ENCODE measurements around the gene CARD11. TPM values are rescaled to one million over a fixed set of nuclear protein-coding genes. Genes with fewer than 3 reads are reported as not detected.

The CARD11 gene
- total RNA-seq, 2 donors from 2014 or later: 126 to 155 TPM

GRCh38 chr7:3003936-3004335, 39.7 kb downstream of the CARD11 start:
- H3K9me3 ChIP-seq (ENCODE audit: control insufficient read depth, low read length, poor library complexity, severe bottlenecking): no peaks in the 10 kb centered on the region
- H3K4me3 Mint-ChIP-seq: no peak overlapping the region
- H3K27ac Mint-ChIP-seq: no peak overlapping the region
- peaks cover 3% of the 10 kb centered on the region for H3K36me3 Mint-ChIP-seq (ENCODE audit: low read depth)
- H3K4me1 Mint-ChIP-seq: peaks cover 43% of the 10 kb centered on the region
- no peaks in the 10 kb centered on the region for H3K27me3 Mint-ChIP-seq
- no peak for DNase-seq
- no peak for ATAC-seq

GRCh38 chr7:3002631-3003030, 41.0 kb downstream of the CARD11 start:
- DNase-seq: no peak
- H3K27ac Mint-ChIP-seq: peak overlapping the region; percentile 43
- H3K4me3 Mint-ChIP-seq: no peak overlapping the region
- no peak for ATAC-seq
- H3K4me1 Mint-ChIP-seq: peaks cover 30% of the 10 kb centered on the region
- no peaks in the 10 kb centered on the region for H3K9me3 ChIP-seq (ENCODE audit: control insufficient read depth, low read length, poor library complexity, severe bottlenecking)
- no peaks in the 10 kb centered on the region for H3K27me3 Mint-ChIP-seq
- H3K36me3 Mint-ChIP-seq (ENCODE audit: low read depth): peaks cover 3% of the 10 kb centered on the region

- H3K9me3 ChIP-seq (ENCODE audit: control insufficient read depth, low read length, poor library complexity, severe bottlenecking): no peaks in the 10 kb centered on the region
- H3K27me3 Mint-ChIP-seq: no peaks in the 10 kb centered on the region
- peak overlapping the region; percentile 67 for H3K27ac Mint-ChIP-seq
- no peak overlapping the region for H3K4me3 Mint-ChIP-seq
- H3K4me1 Mint-ChIP-seq: peaks cover 21% of the 10 kb centered on the region
- ATAC-seq (no peak), DNase-seq (no peak)
- H3K36me3 Mint-ChIP-seq (ENCODE audit: low read depth): peaks cover 6% of the 10 kb centered on the region
Observed at GRCh38 chr7:3000566-3000965, 43.1 kb downstream of the CARD11 start.

GRCh38 chr7:2999078-2999500, 44.6 kb downstream of the CARD11 start:
- H3K4me3 Mint-ChIP-seq: no peak overlapping the region
- peak overlapping the region; percentile 59 for H3K27ac Mint-ChIP-seq
- H3K27me3 Mint-ChIP-seq: no peaks in the 10 kb centered on the region
- ATAC-seq: no peak
- H3K36me3 Mint-ChIP-seq (ENCODE audit: low read depth): peaks cover 6% of the 10 kb centered on the region
- H3K4me1 Mint-ChIP-seq: peaks cover 21% of the 10 kb centered on the region
- no peaks in the 10 kb centered on the region for H3K9me3 ChIP-seq (ENCODE audit: control insufficient read depth, low read length, poor library complexity, severe bottlenecking)
- no peak for DNase-seq

GRCh38 chr7:2997014-2997413, 46.7 kb downstream of the CARD11 start:
- H3K9me3 ChIP-seq (ENCODE audit: control insufficient read depth, low read length, poor library complexity, severe bottlenecking): no peaks in the 10 kb centered on the region
- Mint-ChIP-seq H3K4me3 (no peak overlapping the region), H3K27me3 (no peaks in the 10 kb centered on the region), H3K27ac (peak overlapping the region; percentile 21), H3K36me3 (ENCODE audit: low read depth) (peaks cover 5% of the 10 kb centered on the region), H3K4me1 (peaks cover 15% of the 10 kb centered on the region)
- DNase-seq (no peak), ATAC-seq (no peak)

GRCh38 chr7:2996141-2996540, 47.5 kb downstream of the CARD11 start:
- Mint-ChIP-seq H3K4me3 (no peak overlapping the region), H3K36me3 (ENCODE audit: low read depth) (peaks cover 7% of the 10 kb centered on the region), H3K27me3 (no peaks in the 10 kb centered on the region), H3K27ac (no peak overlapping the region), H3K4me1 (peaks cover 10% of the 10 kb centered on the region)
- H3K9me3 ChIP-seq (ENCODE audit: control insufficient read depth, low read length, poor library complexity, severe bottlenecking): no peaks in the 10 kb centered on the region
- DNase-seq: no peak
- no peak for ATAC-seq

- peaks cover 14% of the 10 kb centered on the region for H3K4me1 Mint-ChIP-seq
Observed at GRCh38 chr7:2993868-2994267, 49.8 kb downstream of the CARD11 start.

GRCh38 chr7:2993396-2993795, 50.3 kb downstream of the CARD11 start:
- Mint-ChIP-seq H3K4me1 (peaks cover 14% of the 10 kb centered on the region), H3K27me3 (no peaks in the 10 kb centered on the region), H3K36me3 (ENCODE audit: low read depth) (peaks cover 10% of the 10 kb centered on the region), H3K27ac (peak overlapping the region; percentile 35), H3K4me3 (no peak overlapping the region)
- DNase-seq (no peak), ATAC-seq (no peak)
- no peaks in the 10 kb centered on the region for H3K9me3 ChIP-seq (ENCODE audit: control insufficient read depth, low read length, poor library complexity, severe bottlenecking)

More at GRCh38 chr7:2993868-2994267, 49.8 kb downstream of the CARD11 start:
- DNase-seq (no peak), ATAC-seq (no peak)
- Mint-ChIP-seq H3K27me3 (no peaks in the 10 kb centered on the region), H3K36me3 (ENCODE audit: low read depth) (peaks cover 10% of the 10 kb centered on the region), H3K4me3 (no peak overlapping the region), H3K27ac (no peak overlapping the region)
- H3K9me3 ChIP-seq (ENCODE audit: control insufficient read depth, low read length, poor library complexity, severe bottlenecking): no peaks in the 10 kb centered on the region

GRCh38 chr7:2990949-2991470, 52.7 kb downstream of the CARD11 start:
- no peak for ATAC-seq
- H3K9me3 ChIP-seq (ENCODE audit: control insufficient read depth, low read length, poor library complexity, severe bottlenecking): no peaks in the 10 kb centered on the region
- Mint-ChIP-seq H3K4me3 (no peak overlapping the region), H3K27me3 (no peaks in the 10 kb centered on the region), H3K27ac (no peak overlapping the region), H3K36me3 (ENCODE audit: low read depth) (peaks cover 7% of the 10 kb centered on the region), H3K4me1 (peaks cover 14% of the 10 kb centered on the region)
- DNase-seq: no peak

GRCh38 chr7:2986561-2986960, 57.1 kb downstream of the CARD11 start:
- Mint-ChIP-seq H3K36me3 (ENCODE audit: low read depth) (peaks cover 5% of the 10 kb centered on the region), H3K27ac (peak overlapping the region; percentile 86), H3K4me3 (peak overlapping the region; percentile 19)

GRCh38 chr7:2985866-2986265, 57.8 kb downstream of the CARD11 start:
- Mint-ChIP-seq H3K4me1 (peaks cover 45% of the 10 kb centered on the region), H3K36me3 (ENCODE audit: low read depth) (peaks cover 2% of the 10 kb centered on the region), H3K27ac (no peak overlapping the region), H3K4me3 (no peak overlapping the region), H3K27me3 (no peaks in the 10 kb centered on the region)
- H3K9me3 ChIP-seq (ENCODE audit: control insufficient read depth, low read length, poor library complexity, severe bottlenecking): no peaks in the 10 kb centered on the region
- ATAC-seq (no peak), DNase-seq (no peak)

More at GRCh38 chr7:2986561-2986960, 57.1 kb downstream of the CARD11 start:
- no peaks in the 10 kb centered on the region for H3K27me3 Mint-ChIP-seq
- DNase-seq (no peak), ATAC-seq (no peak)
- H3K9me3 ChIP-seq (ENCODE audit: control insufficient read depth, low read length, poor library complexity, severe bottlenecking): no peaks in the 10 kb centered on the region
- H3K4me1 Mint-ChIP-seq: peaks cover 43% of the 10 kb centered on the region

GRCh38 chr7:2984091-2984490, 59.6 kb downstream of the CARD11 start:
- no peak for ATAC-seq
- Mint-ChIP-seq H3K27me3 (no peaks in the 10 kb centered on the region), H3K4me1 (peaks cover 48% of the 10 kb centered on the region), H3K4me3 (peak overlapping the region; percentile 28), H3K27ac (peak overlapping the region; percentile 88), H3K36me3 (ENCODE audit: low read depth) (no peaks in the 10 kb centered on the region)
- no peak for DNase-seq
- H3K9me3 ChIP-seq (ENCODE audit: control insufficient read depth, low read length, poor library complexity, severe bottlenecking): no peaks in the 10 kb centered on the region

- H3K36me3 Mint-ChIP-seq (ENCODE audit: low read depth): no peaks in the 10 kb centered on the region
- no peak for DNase-seq
Observed at GRCh38 chr7:2983586-2983985, 60.1 kb downstream of the CARD11 start.

GRCh38 chr7:2982831-2983230, 60.8 kb downstream of the CARD11 start:
- H3K36me3 Mint-ChIP-seq (ENCODE audit: low read depth): no peaks in the 10 kb centered on the region
- H3K27me3 Mint-ChIP-seq: no peaks in the 10 kb centered on the region
- no peaks in the 10 kb centered on the region for H3K9me3 ChIP-seq (ENCODE audit: control insufficient read depth, low read length, poor library complexity, severe bottlenecking)
- ATAC-seq: peak; percentile 74
- peaks cover 58% of the 10 kb centered on the region for H3K4me1 Mint-ChIP-seq
- peak overlapping the region; percentile 88 for H3K27ac Mint-ChIP-seq
- peak in 2 of 3 donors; percentile 19 to 38 for DNase-seq
- no peak overlapping the region for H3K4me3 Mint-ChIP-seq

More at GRCh38 chr7:2983586-2983985, 60.1 kb downstream of the CARD11 start:
- Mint-ChIP-seq H3K27ac (peak overlapping the region; percentile 88), H3K4me1 (peaks cover 53% of the 10 kb centered on the region), H3K4me3 (no peak overlapping the region), H3K27me3 (no peaks in the 10 kb centered on the region)
- ATAC-seq: no peak
- H3K9me3 ChIP-seq (ENCODE audit: control insufficient read depth, low read length, poor library complexity, severe bottlenecking): no peaks in the 10 kb centered on the region

Measured in T-helper 17 cell (primary cell).